ENCODE data around the gene PTPN6. TPM values are rescaled to one million over a fixed set of nuclear protein-coding genes. Genes with fewer than 3 reads are reported as not detected.
A peak's percentile ranks its signal among the peaks of the same experiment; 100 is the strongest.

PTPN6 gene
- total and polyA plus RNA-seq, 10 of the 15 experiments (the other 5 are each of a cell fraction or from before 2014, with no cell fraction given), result 229 to 457 (median 370) TPM

DNA sequence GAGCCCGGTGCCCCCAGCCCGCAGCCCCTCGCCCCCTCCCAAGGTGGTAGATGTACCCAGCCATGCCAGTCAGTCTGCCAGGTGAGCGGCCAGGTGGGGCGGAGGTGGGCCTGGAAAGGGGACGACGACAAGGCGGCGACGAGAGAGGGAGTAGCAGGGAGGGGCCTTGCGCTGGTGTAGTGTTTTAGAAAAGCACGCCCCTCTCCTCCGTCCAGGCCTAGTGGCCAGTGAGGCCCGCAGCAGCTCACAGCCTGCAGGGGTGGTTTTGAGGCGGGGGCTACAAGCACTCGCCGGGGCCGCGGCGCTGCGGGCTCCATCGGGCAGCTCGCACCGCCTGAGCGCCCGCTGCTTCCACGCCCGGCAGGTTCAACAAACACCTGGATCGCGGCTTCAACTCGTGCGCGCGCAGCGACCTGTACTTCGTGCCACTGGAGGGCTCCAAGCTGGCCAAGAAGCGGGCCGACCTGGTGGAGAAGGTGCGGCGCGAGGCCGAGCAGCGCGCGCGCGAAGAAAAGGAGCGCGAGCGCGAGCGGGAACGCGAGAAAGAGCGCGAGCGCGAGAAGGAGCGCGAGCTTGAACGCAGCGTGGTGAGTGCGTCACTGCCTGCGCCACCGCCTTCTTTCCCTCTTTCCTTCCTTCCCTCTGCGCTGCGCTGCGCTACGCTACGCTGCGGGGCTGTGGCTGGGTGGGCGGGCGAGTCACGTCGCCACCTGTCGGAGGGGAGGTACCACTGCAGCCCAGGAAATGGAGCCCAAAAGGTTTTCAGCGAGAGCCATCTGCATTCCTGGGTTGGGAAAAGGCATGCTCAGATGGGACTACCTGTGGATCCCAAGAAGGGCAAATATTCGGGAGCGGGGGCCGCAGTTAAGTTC lies 13.4 kb upstream of the PTPN6 start:
- peak overlapping the region; percentile 92 for H3K27ac ChIP-seq (ENCODE audit: control insufficient read depth, insufficient read depth)
- ChIA-PET RAD21 (ENCODE audit: unreplicated experiment) (interaction anchor here (0.8 to 1.7 kb wide), 9 partner anchors 12 to 68 kb away, joined by 3 to 8 read pairs (median 3); partner anchors contain the start of gene SPSB2), POLR2A (interaction anchor here (0.9 to 17.8 kb wide), 15 partner anchors 9 to 86 kb away, joined by 3 to 524 read pairs (median 6); partner anchors contain the start of genes ATN1, CDCA3, EMG1 and LPCAT3), CTCF (interaction anchor here (0.7 to 8.6 kb wide), 23 partner anchors 9 to 248 kb away, joined by 3 to 111 read pairs (median 4); partner anchors contain the start of genes C1RL, CDCA3, LPCAT3 and LRRC23), SMC1A (ENCODE audit: uncharacterized antibody, unreplicated experiment) (interaction anchor here (0.9 to 1.6 kb wide), 6 partner anchors 9 to 70 kb away, joined by 3 to 12 read pairs (median 4); partner anchors contain the start of gene TPI1)
- in situ Hi-C loops (cut with MboI) (no loop called here), intact Hi-C loops (cut with micrococcal nuclease; ENCODE audit: unreplicated experiment) (loop anchor here (2.0 kb wide), 1 partner anchor 13 kb away; no protein-coding TSS in a partner anchor)
- H3K27me3 ChIP-seq (replicated peaks in 1 of 2; ENCODE audit: control insufficient read depth in 2 of 2, insufficient read depth in 2 of 2, low read length in 1 of 2), result no peaks in the 10 kb centered on the region
- DNase-seq (ENCODE audit: low read depth, low spot score), result peak; percentile 90
- H3K9me3 ChIP-seq (replicated peaks; ENCODE audit: control insufficient read depth, insufficient read depth, low read length), result no peaks in the 10 kb centered on the region
- peak; percentile 96 for ATAC-seq
- peak overlapping the region; percentile 96 for H3K9ac ChIP-seq (ENCODE audit: control insufficient read depth, insufficient read depth, low read length)
- under 1% methylated on average over 61 of the region's 80 CpGs for WGBS (ENCODE audit: insufficient coverage, insufficient replicate concordance, low lambda C conversion rate, missing lambda C conversion rate)
- peak overlapping the region; percentile 86 for H3K4me3 ChIP-seq
- BruUV-seq (replicated peaks), result TSS peak; percentile 92
- peak overlapping the region; percentile 95 for H3K4me2 ChIP-seq (ENCODE audit: control insufficient read depth, insufficient read depth)
- peak; percentile 99 for FAIRE-seq
- H2AFZ ChIP-seq (ENCODE audit: control insufficient read depth, low read depth, low read length), result peak overlapping the region; percentile 56
- H4K20me1 ChIP-seq (ENCODE audit: control insufficient read depth, insufficient read depth), result no peaks in the 10 kb centered on the region
- peaks cover 11% of the 10 kb centered on the region; the same call in 1 of the 2 replicates for H3K4me1 ChIP-seq (ENCODE audit: control insufficient read depth, insufficient read depth, low read length)
- H3K36me3 ChIP-seq (ENCODE audit: control insufficient read depth in 2 of 2, insufficient read depth in 2 of 2, low read length in 1 of 2), result peaks cover 5 to 6% of the 10 kb centered on the region in 2 experiments; a peak in 3 of 4 replicates
- H3K79me2 ChIP-seq (ENCODE audit: control insufficient read depth, insufficient read depth, low read length), result peaks cover 24% of the 10 kb centered on the region
- TF ChIP-seq MYB (IDR thresholded peaks at IDR 0.05; ENCODE audit: borderline replicate concordance, low read depth, low read length) (no peak), MTA3 (IDR thresholded peaks at IDR 0.05; ENCODE audit: borderline replicate concordance, low read length) (no peak), TBL1XR1 (IDR thresholded peaks at IDR 0.05; ENCODE audit: low read depth, low read length) (0 out of 2 replicates have a peak, but pooled peaks have one; percentile 40), POU2F2 (IDR thresholded peaks at IDR 0.05; ENCODE audit: borderline replicate concordance, low read depth, low read length) (peak; percentile 61; the same call in 1 of the 3 replicates), ZSCAN29 (IDR thresholded peaks at IDR 0.05) (no peak), GABPA (IDR thresholded peaks at IDR 0.05; ENCODE audit: low read depth) (no peak), IRF5 (IDR thresholded peaks at IDR 0.05; ENCODE audit: borderline replicate concordance) (no peak), PAX5 (IDR thresholded peaks at IDR 0.05; ENCODE audit: borderline replicate concordance, low read depth, low read length) (peak; percentile 83; the same call in 1 of the 2 replicates), SMARCA5 (IDR thresholded peaks at IDR 0.05) (0 out of 2 replicates have a peak, but pooled peaks have one; percentile 36), EZH2 (IDR thresholded peaks at IDR 0.05; ENCODE audit: borderline replicate concordance, control insufficient read depth, low read depth, low read length) (no peak), ZZZ3 (IDR thresholded peaks at IDR 0.05; ENCODE audit: control insufficient read depth, insufficient read length, low read depth) (no peak), ZNF384 (IDR thresholded peaks at IDR 0.05; ENCODE audit: borderline replicate concordance, low read depth, low read length) (0 out of 2 replicates have a peak, but pooled peaks have one; percentile 20), POLR2A (IDR thresholded peaks at IDR 0.05; ENCODE audit: low read depth, low read length) (peak; percentile 87), SUZ12 (IDR thresholded peaks at IDR 0.05; ENCODE audit: unreplicated experiment) (no peak), NR2C2 (IDR thresholded peaks at IDR 0.05; ENCODE audit: borderline replicate concordance, control insufficient read depth, insufficient read length, low read depth) (no peak), IRF4 (IDR thresholded peaks at IDR 0.05; ENCODE audit: low read depth, low read length) (peak; percentile 61; the same call in 1 of the 2 replicates), ZBTB33 (IDR thresholded peaks at IDR 0.05) (no peak), CHD2 (IDR thresholded peaks at IDR 0.05; ENCODE audit: borderline replicate concordance, low read depth, low read length) (peak; percentile 98)
- TF ChIP-seq, protein P1, sequence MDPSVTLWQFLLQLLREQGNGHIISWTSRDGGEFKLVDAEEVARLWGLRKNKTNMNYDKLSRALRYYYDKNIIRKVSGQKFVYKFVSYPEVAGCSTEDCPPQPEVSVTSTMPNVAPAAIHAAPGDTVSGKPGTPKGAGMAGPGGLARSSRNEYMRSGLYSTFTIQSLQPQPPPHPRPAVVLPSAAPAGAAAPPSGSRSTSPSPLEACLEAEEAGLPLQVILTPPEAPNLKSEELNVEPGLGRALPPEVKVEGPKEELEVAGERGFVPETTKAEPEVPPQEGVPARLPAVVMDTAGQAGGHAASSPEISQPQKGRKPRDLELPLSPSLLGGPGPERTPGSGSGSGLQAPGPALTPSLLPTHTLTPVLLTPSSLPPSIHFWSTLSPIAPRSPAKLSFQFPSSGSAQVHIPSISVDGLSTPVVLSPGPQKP (IDR thresholded peaks at IDR 0.05; ENCODE audit: low read depth, low read length), result no peak

Measured in GM12878 (cell line).